IMR-90 (cell line): ENCODE data around the gene CTDSP1. TPM values are rescaled to one million over a fixed set of nuclear protein-coding genes. Genes with fewer than 3 reads are reported as not detected.

ENCODE experiments used
- ATAC-seq: fragments of 200-7000 bp; cut with Tn5 transposase; 2 replicates; pipeline ENCODE4 v1.9.1; 2020; ENCODE audit warnings: low read depth, mild to moderate bottlenecking, moderate library complexity
- BruUV-seq: library from RNA; stranded (reverse); fragments of 400-500 nt; replicated peaks from 2 replicates; lab custom pipeline; 2021; lab: Mats Ljungman, UMichigan
- CTCF ChIA-PET: fragments of 300-600 bp; formaldehyde crosslinking; extraction: SDS; loops from one replicate; lab custom pipeline; 2021; ENCODE audit warnings: antibody characterized with exemption; lab: Yijun Ruan, JAX
- POLR2A ChIA-PET: fragments of 300-600 bp; sonication (Branson Sonifier 250); formaldehyde crosslinking; loops from one replicate; lab custom pipeline; 2022; ENCODE audit warnings: antibody characterized with exemption; ENCODE audit not compliant: unreplicated experiment; lab: Charles Lee
- DNase-seq: peaks from one replicate; pipeline ENCODE4 v3.0.0; 2013
- H2AFZ ChIP-seq: replicated peaks from 2 replicates; pipeline ENCODE3; 2013; ENCODE audit warnings: low read length, mild to moderate bottlenecking; ENCODE audit not compliant: poor library complexity
- H2AK5ac ChIP-seq: 2 replicates; pipeline ENCODE4 v1.6.1; 2013; ENCODE audit warnings: low read depth, low read length, inconsistent platforms
- H2AK9ac ChIP-seq: replicated peaks from 2 replicates; pipeline ENCODE3; 2013; ENCODE audit warnings: mild to moderate bottlenecking, low read depth, low read length, moderate library complexity; ENCODE audit not compliant: poor library complexity
- H2BK120ac ChIP-seq: 2 replicates; pipeline ENCODE4 v1.6.1; 2013; ENCODE audit warnings: low read depth, low read length, inconsistent platforms
- H2BK15ac ChIP-seq: 3 replicates; pipeline ENCODE4 v1.6.1; 2013; ENCODE audit warnings: low read depth, low read length, inconsistent platforms
- H2BK20ac ChIP-seq: 2 replicates; pipeline ENCODE4 v1.6.1; 2013; ENCODE audit warnings: low read depth, mild to moderate bottlenecking, inconsistent platforms, low read length, moderate library complexity
- H2BK5ac ChIP-seq: 2 replicates; pipeline ENCODE4 v1.6.1; 2013; ENCODE audit warnings: mild to moderate bottlenecking, low read depth, low read length, inconsistent platforms; ENCODE audit not compliant: poor library complexity, severe bottlenecking
- H3K14ac ChIP-seq: replicated peaks from 2 replicates; pipeline ENCODE4 v1.6.1; 2013; ENCODE audit warnings: low read depth, low read length, inconsistent platforms
- H3K18ac ChIP-seq: 2 replicates; pipeline ENCODE4 v1.6.1; 2013; ENCODE audit warnings: low read depth, low read length, control low read depth
- H3K23ac ChIP-seq: 2 replicates; pipeline ENCODE4 v1.6.1; 2013; ENCODE audit warnings: low read depth, low read length, inconsistent platforms
- H3K27ac ChIP-seq: 2 replicates; pipeline ENCODE4 v1.5.1; 2013; ENCODE audit warnings: mild to moderate bottlenecking, control low read depth, low read length; ENCODE audit not compliant: insufficient read depth
- H3K27me3 ChIP-seq: 2 replicates; pipeline ENCODE4 v1.6.1; 2013; ENCODE audit warnings: low read length; ENCODE audit not compliant: control insufficient read depth, insufficient read depth
- H3K36me3 ChIP-seq: 2 replicates; pipeline ENCODE4 v1.6.1; 2013; ENCODE audit warnings: low read length, mixed read lengths; ENCODE audit not compliant: control insufficient read depth, insufficient read depth
- H3K4ac ChIP-seq: 2 replicates; pipeline ENCODE4 v1.6.1; 2013; ENCODE audit warnings: low read depth, low read length, inconsistent platforms
- H3K4me1 ChIP-seq: 2 replicates; pipeline ENCODE4 v1.6.1; 2013; ENCODE audit warnings: low read length, mixed read lengths; ENCODE audit not compliant: control insufficient read depth, insufficient read depth
- H3K4me2 ChIP-seq: 2 replicates; pipeline ENCODE4 v1.6.1; 2013; ENCODE audit warnings: low read depth, mild to moderate bottlenecking, control low read depth, low read length, moderate library complexity
- H3K4me3 ChIP-seq: 2 replicates; pipeline ENCODE4 v1.5.1; 2013; ENCODE audit warnings: low read depth, mild to moderate bottlenecking, control low read depth, low read length, moderate library complexity; ENCODE audit not compliant: insufficient read depth
- H3K56ac ChIP-seq: 2 replicates; pipeline ENCODE4 v1.6.1; 2013; ENCODE audit warnings: low read length, inconsistent platforms; ENCODE audit not compliant: insufficient read depth; ENCODE audit errors: extremely low read depth
- H3K79me1 ChIP-seq, 2 experiments: 2 replicates each; pipeline ENCODE4 v1.6.1; 2013; ENCODE audit warnings: low read length in 2 of 2, inconsistent platforms in 1 of 2, low read depth in 1 of 2
- H3K9ac ChIP-seq: 2 replicates; pipeline ENCODE4 v1.6.1; 2013; ENCODE audit warnings: low read depth, low read length, control low read depth
- H3K9me1 ChIP-seq: 2 replicates; pipeline ENCODE4 v1.6.1; 2013; ENCODE audit warnings: low read length, inconsistent platforms; ENCODE audit not compliant: insufficient read depth
- H3K9me3 ChIP-seq: 2 replicates; pipeline ENCODE4 v1.6.1; 2013; ENCODE audit warnings: low read length; ENCODE audit not compliant: control insufficient read depth, insufficient read depth
- H4K20me1 ChIP-seq: 2 replicates; pipeline ENCODE4 v1.6.1; 2013; ENCODE audit warnings: low read length, inconsistent platforms; ENCODE audit not compliant: insufficient read depth
- H4K5ac ChIP-seq: 2 replicates; pipeline ENCODE4 v1.6.1; 2013; ENCODE audit warnings: mild to moderate bottlenecking, low read depth, low read length, control low read depth
- H4K8ac ChIP-seq, 2 experiments: 2 replicates each; pipeline ENCODE4 v1.6.1; 2013; ENCODE audit warnings: low read depth in 2 of 2, low read length in 2 of 2, control low read depth in 1 of 2, inconsistent platforms in 1 of 2
- H4K91ac ChIP-seq: 2 replicates; pipeline ENCODE4 v1.6.1; 2013; ENCODE audit warnings: low read depth, low read length, inconsistent platforms; ENCODE audit not compliant: insufficient read depth
- CHD1 ChIP-seq: IDR thresholded peaks from 2 replicates; pipeline ENCODE4 v1.6.1; 2012; ENCODE audit warnings: low read depth, low read length, improper control_type of control experiment
- RFX5 ChIP-seq: IDR thresholded peaks from 2 replicates; pipeline ENCODE4 v1.8.0; 2012; ENCODE audit warnings: low read depth, mild to moderate bottlenecking, low read length, moderate library complexity
- WGBS, 2 experiments: methylation state at CpG; one replicate each; pipeline versions ENCODE4 v1.1.5 to v1.1.7; 2013; ENCODE audit warnings: missing lambda C conversion rate in 2 of 2; ENCODE audit not compliant: insufficient read length in 1 of 2; ENCODE audit errors: extremely low coverage in 2 of 2; 5-methylcytosine and 5-hydroxymethylcytosine counted together
- dilution Hi-C: fragments of 300-500 bp; cut with HindIII; formaldehyde crosslinking; loops from one replicate; pipeline ENCODE4 v1.14.3; 2018; ENCODE audit warnings: low sequenced_read_pairs; ENCODE audit not compliant: unreplicated experiment
- in situ Hi-C: fragments of 300-500 bp; cut with MboI; formaldehyde crosslinking; loops from 3 replicates; pipeline ENCODE4 v1.14.3; 2019; ENCODE audit warnings: low sequenced_read_pairs, inconsistent platforms, mixed read lengths
- intact Hi-C: fragments of 100-400 bp; cut with micrococcal nuclease; formaldehyde crosslinking; loops from 2 replicates; pipeline ENCODE4 v1.10.0; 2022
- polyA plus RNA-seq, 3 experiments: library from polyadenylated mRNA; depleted of rRNA; stranded (reverse); fragments of >200 nt; gene quantifications; 2 replicates each; pipeline ENCODE4 v1.2.3, GENCODE V29; 2012; ENCODE audit warnings: low replicate concordance in 1 of 3
- total RNA-seq: library from RNA; depleted of rRNA; stranded (reverse); fragments of >200 nt; gene quantifications from 2 replicates; pipeline ENCODE4 v1.2.3, GENCODE V29; 2012

Gene CTDSP1
- total and polyA plus RNA-seq, 2 of the 4 experiments (the other 2 are of a cell fraction) = 19.7 to 64.3 TPM

- no peak for TF ChIP-seq CHD1
Observed at GRCh38 chr2:218429911-218430692, 30.4 kb downstream of the CTDSP1 start (continued).

GRCh38 chr2:218430721-218431120, 31.1 kb downstream of the CTDSP1 start:
- H2BK120ac ChIP-seq = no peak overlapping the region
- in situ Hi-C loops (no loop called here), intact Hi-C loops (no loop called here), dilution Hi-C loops (no loop called here)
- ATAC-seq (no peak), DNase-seq (no peak)
- H3K14ac ChIP-seq = no peak overlapping the region
- no peak overlapping the region for H4K5ac ChIP-seq
- H4K20me1 ChIP-seq = no peaks in the 10 kb centered on the region; the same call in 1 of the 2 replicates
- no peaks in the 10 kb centered on the region for H3K79me1 ChIP-seq
- BruUV-seq = no TSS peak
- no peak overlapping the region for H3K56ac ChIP-seq
- H3K27me3 ChIP-seq = peaks cover 23% of the 10 kb centered on the region
- ChIA-PET CTCF (no interaction called here), POLR2A (interaction anchor here (0.6 kb wide), 1 partner anchor 252 kb away, joined by 5 read pairs; no protein-coding TSS in a partner anchor)
- no peak overlapping the region for H4K8ac ChIP-seq
- H2AFZ ChIP-seq = no peak overlapping the region
- H2BK15ac ChIP-seq = no peak overlapping the region
- no peak overlapping the region for H2AK9ac ChIP-seq
- WGBS, 2 experiments = 80% methylated on average over 1 of the region's 11 CpGs; no CpG with 5 or more reads in 1 of the 2 experiments
- H3K18ac ChIP-seq = no peak overlapping the region
- no peak overlapping the region for H3K27ac ChIP-seq
- no peak overlapping the region for H2BK5ac ChIP-seq
- H3K9ac ChIP-seq = no peak overlapping the region
- no peak overlapping the region for H3K4me2 ChIP-seq
- peaks cover 2% of the 10 kb centered on the region; the same call in 1 of the 2 replicates for H3K4me1 ChIP-seq
- no peak for TF ChIP-seq RFX5
- no peaks in the 10 kb centered on the region for H3K9me3 ChIP-seq
- no peak overlapping the region for H2BK20ac ChIP-seq
- H3K23ac ChIP-seq = no peak overlapping the region
- H3K4me3 ChIP-seq = no peak overlapping the region
- H2AK5ac ChIP-seq = no peak overlapping the region
- H3K9me1 ChIP-seq = no peaks in the 10 kb centered on the region; the same call in 1 of the 2 replicates
- no peak overlapping the region for H4K91ac ChIP-seq
- H3K36me3 ChIP-seq = no peaks in the 10 kb centered on the region
- H3K4ac ChIP-seq = no peak overlapping the region
